H1 (cell line): ENCODE results near the gene SUCLG2. TPM values are rescaled to one million over a fixed set of nuclear protein-coding genes. Genes with fewer than 3 reads are reported as not detected.
A peak's percentile ranks its signal among the peaks of the same experiment; 100 is the strongest.

Source experiments
- CTCF ChIA-PET: fragments of 300-600 bp; sonication (Branson Sonifier 250); formaldehyde crosslinking; loops from one replicate; lab custom pipeline; 2021; ENCODE audit not compliant: partially characterized antibody; lab: Charles Lee
- POLR2A ChIA-PET: fragments of 300-600 bp; sonication (Branson Sonifier 250); formaldehyde crosslinking; loops from one replicate; lab custom pipeline; 2021; ENCODE audit warnings: inconsistent platforms; ENCODE audit not compliant: partially characterized antibody; lab: Charles Lee
- DNase-seq, 2 experiments: peaks; one replicate each; pipeline versions ENCODE4 v3.0.0 to v3.0.0-alpha.2; 2010 to 2022; ENCODE audit warnings: low spot score in 2 of 2, low read depth in 1 of 2, mixed read lengths in 1 of 2
- FAIRE-seq: peaks from 2 replicates; lab custom pipeline; 2011; peaks lifted over from hg19 to GRCh38; lab: Jason Lieb, UNC
- H2AFZ ChIP-seq: 2 replicates; pipeline ENCODE4 v1.8.1; 2012; ENCODE audit warnings: low read length, inconsistent platforms
- H2AK5ac ChIP-seq: 2 replicates; pipeline ENCODE4 v1.6.1; 2013; ENCODE audit warnings: low read depth, low read length
- H2BK120ac ChIP-seq: replicated peaks from 2 replicates; pipeline ENCODE3; 2013; ENCODE audit warnings: low read depth, low read length, inconsistent platforms
- H2BK12ac ChIP-seq: 2 replicates; pipeline ENCODE4 v1.6.1; 2013; ENCODE audit warnings: low read depth, low read length
- H2BK15ac ChIP-seq: 2 replicates; pipeline ENCODE4 v1.6.1; 2013; ENCODE audit warnings: low read length
- H2BK20ac ChIP-seq: 2 replicates; pipeline ENCODE4 v1.6.1; 2013; ENCODE audit warnings: low read length
- H2BK5ac ChIP-seq: 2 replicates; pipeline ENCODE4 v1.6.1; 2013; ENCODE audit warnings: low read depth, low read length
- H3K14ac ChIP-seq: 2 replicates; pipeline ENCODE4 v1.6.1; 2013; ENCODE audit warnings: inconsistent platforms; ENCODE audit not compliant: insufficient read length
- H3K18ac ChIP-seq: 2 replicates; pipeline ENCODE4 v1.6.1; 2013; ENCODE audit warnings: low read length; ENCODE audit errors: extremely low read depth
- H3K23ac ChIP-seq: 2 replicates; pipeline ENCODE4 v1.6.1; 2013; ENCODE audit warnings: inconsistent platforms; ENCODE audit not compliant: insufficient read length
- H3K23me2 ChIP-seq: 2 replicates; pipeline ENCODE4 v1.6.1; 2013; ENCODE audit warnings: low read depth, low read length
- H3K27ac ChIP-seq: 2 replicates; pipeline ENCODE4 v1.6.1; 2011; ENCODE audit warnings: low read depth, low read length, inconsistent platforms
- H3K27me3 ChIP-seq, 4 experiments: replicated peaks in 1 of 4; 1 replicate in 1 of 4; 2 replicates in 3 of 4; pipeline versions ENCODE4 v1.6.1 to v1.8.1; 2011 to 2013; ENCODE audit warnings: low read length in 3 of 4, mild to moderate bottlenecking in 3 of 4, inconsistent platforms in 2 of 4, mixed read lengths in 2 of 4, moderate library complexity in 1 of 4; ENCODE audit not compliant: control insufficient read depth in 3 of 4, insufficient read depth in 3 of 4; ENCODE audit errors: extremely low read depth in 1 of 4
- H3K36me3 ChIP-seq, 4 experiments: 2 replicates each; pipeline versions ENCODE4 v1.6.1 to v1.8.1; 2011 to 2013; ENCODE audit warnings: mild to moderate bottlenecking in 4 of 4, low read length in 3 of 4, moderate library complexity in 2 of 4, control low read depth in 1 of 4, inconsistent platforms in 1 of 4; ENCODE audit not compliant: insufficient read depth in 4 of 4, control insufficient read depth in 2 of 4
- H3K4ac ChIP-seq: replicated peaks from 2 replicates; pipeline ENCODE3; 2013; ENCODE audit warnings: low read length, low read depth, mixed read lengths, inconsistent platforms; ENCODE audit not compliant: insufficient read length
- H3K4me1 ChIP-seq, 4 experiments: replicated peaks in 1 of 4; 1 replicate in 1 of 4; 2 replicates in 3 of 4; pipeline versions ENCODE4 v1.6.1 to v1.8.1; 2011 to 2013; ENCODE audit warnings: low read length in 3 of 4, inconsistent platforms in 2 of 4, mixed read lengths in 1 of 4; ENCODE audit not compliant: insufficient read depth in 4 of 4, control insufficient read depth in 3 of 4
- H3K4me2 ChIP-seq, 2 experiments: 2 replicates each; pipeline versions ENCODE4 v1.6.1 to v1.8.1; 2011 to 2013; ENCODE audit warnings: low read depth in 2 of 2, low read length in 2 of 2, control low read depth in 1 of 2, inconsistent platforms in 1 of 2, mild to moderate bottlenecking in 1 of 2; ENCODE audit not compliant: insufficient read depth in 1 of 2
- H3K4me3 ChIP-seq, 4 experiments: fragments of 200-600, 300-600 bp in 1 of 4; sonication (generic), shearing (Covaris generic), sonication (Bioruptor Twin) in 1 of 4; 2 replicates each; pipeline versions ENCODE4 v1.5.1 to v1.8.1; 2011 to 2016; ENCODE audit warnings: low read length in 4 of 4, low read depth in 3 of 4, control low read depth in 2 of 4, inconsistent platforms in 2 of 4, mild to moderate bottlenecking in 2 of 4, mixed read lengths in 1 of 4, moderate library complexity in 1 of 4; ENCODE audit not compliant: insufficient read depth in 2 of 4; ENCODE audit errors: extremely low read depth in 1 of 4
- H3K56ac ChIP-seq: replicated peaks from 2 replicates; pipeline ENCODE3; 2013; ENCODE audit warnings: low read depth, mild to moderate bottlenecking, mixed read lengths, low read length, inconsistent platforms; ENCODE audit not compliant: insufficient read length
- H3K79me1 ChIP-seq: 2 replicates; pipeline ENCODE4 v1.6.1; 2013; ENCODE audit warnings: low read depth, low read length, control low read depth
- H3K79me2 ChIP-seq, 2 experiments: 2 replicates each; pipeline versions ENCODE4 v1.6.1 to v1.8.1; 2012 to 2013; ENCODE audit warnings: low read length in 2 of 2, mild to moderate bottlenecking in 2 of 2, inconsistent platforms in 1 of 2; ENCODE audit not compliant: insufficient read depth in 2 of 2, control insufficient read depth in 1 of 2
- H3K9ac ChIP-seq, 4 experiments: replicated peaks in 1 of 4; 1 replicate in 1 of 4; 2 replicates in 3 of 4; pipeline versions ENCODE4 v1.6.1 to v1.8.1; 2011 to 2013; ENCODE audit warnings: low read depth in 3 of 4, low read length in 3 of 4, control low read depth in 2 of 4, mild to moderate bottlenecking in 2 of 4, moderate library complexity in 2 of 4, inconsistent platforms in 1 of 4; ENCODE audit errors: extremely low read depth in 1 of 4
- H3K9me3 ChIP-seq, 2 experiments: 2 replicates each; pipeline versions ENCODE4 v1.6.1 to v1.8.1; 2012 to 2013; ENCODE audit warnings: mild to moderate bottlenecking in 2 of 2, moderate library complexity in 2 of 2, control low read depth in 1 of 2, inconsistent platforms in 1 of 2, low read depth in 1 of 2, low read length in 1 of 2, mixed read lengths in 1 of 2; ENCODE audit not compliant: insufficient read depth in 2 of 2
- H4K20me1 ChIP-seq, 2 experiments: replicated peaks in 1 of 2; 2 replicates each; pipeline versions ENCODE3 to v1.8.1; 2011 to 2013; ENCODE audit warnings: inconsistent platforms in 2 of 2, low read length in 2 of 2, mild to moderate bottlenecking in 1 of 2; ENCODE audit not compliant: insufficient read depth in 2 of 2, control insufficient read depth in 1 of 2
- H4K5ac ChIP-seq: 2 replicates; pipeline ENCODE4 v1.6.1; 2013; ENCODE audit warnings: low read length, low read depth, mixed read lengths, inconsistent platforms; ENCODE audit not compliant: insufficient read length
- H4K8ac ChIP-seq: 2 replicates; pipeline ENCODE4 v1.8.0; 2013; ENCODE audit warnings: mild to moderate bottlenecking, moderate library complexity, low read length, inconsistent platforms; ENCODE audit not compliant: insufficient read depth; ENCODE audit errors: extremely low read depth
- H4K91ac ChIP-seq: replicated peaks from 2 replicates; pipeline ENCODE3; 2013; ENCODE audit warnings: low read length, mixed read lengths, inconsistent platforms; ENCODE audit not compliant: insufficient read length
- CTBP2 ChIP-seq: IDR thresholded peaks from 2 replicates; pipeline ENCODE4 v1.7.0; 2011; ENCODE audit warnings: borderline replicate concordance, mild to moderate bottlenecking, moderate library complexity, mixed read lengths, low read length; ENCODE audit not compliant: insufficient read depth, insufficient read length
- TEAD4 ChIP-seq: IDR thresholded peaks from 2 replicates; pipeline ENCODE4 v1.6.1; 2012; ENCODE audit warnings: low read depth, low read length, inconsistent platforms, mixed read lengths
- ZNF274 ChIP-seq: IDR thresholded peaks from 2 replicates; pipeline ENCODE4 v1.7.0; 2012; ENCODE audit warnings: low read length, borderline replicate concordance; ENCODE audit errors: extremely low read depth
- WGBS, 2 experiments: shearing (Covaris generic) in 1 of 2; methylation state at CpG; one replicate each; pipeline versions ENCODE4 v1.1.6 to v1.1.7; 2013 to 2015; ENCODE audit warnings: low lambda C conversion rate in 2 of 2, mixed read lengths in 2 of 2, inconsistent platforms in 1 of 2, low coverage in 1 of 2, missing lambda C conversion rate in 1 of 2; ENCODE audit not compliant: insufficient replicate concordance in 2 of 2, insufficient coverage in 1 of 2, insufficient read length in 1 of 2; ENCODE audit errors: extremely low coverage in 1 of 2, missing lambda C conversion rate in 1 of 2; 5-methylcytosine and 5-hydroxymethylcytosine counted together
- polyA plus RNA-seq, 7 experiments: library from polyadenylated mRNA; depleted of rRNA in 3 of 7; stranded (reverse) in 5 of 7; unstranded in 2 of 7; fragments of >200 nt in 5 of 7; fragments of 200-250 nt in 2 of 7; gene quantifications; 1 replicate in 5 of 7; 2 replicates in 1 of 7; 4 replicates in 1 of 7; pipeline versions ENCODE4 v1.2.1 to v1.2.3, GENCODE V29; 2011 to 2013; ENCODE audit warnings: missing spikeins in 2 of 7, mixed read lengths in 2 of 7
- total RNA-seq: library from RNA; stranded (reverse); fragmentation: NEBNext Ultra II Directional; extraction: Animal tissue kit (Norgen Biotek cat#: 25700); gene quantifications from 2 replicates; pipeline ENCODE4 v1.2.1, GENCODE V29; 2021
- TF ChIP-seq, protein P1 (sequence below): IDR thresholded peaks from 2 replicates; pipeline ENCODE4 v1.6.1; 2012; ENCODE audit warnings: inconsistent platforms

SUCLG2 gene
- total and polyA plus RNA-seq, 2 of the 8 experiments (the other 6 are each of a cell fraction or from before 2014, with no cell fraction given) = 12.9 to 46.2 TPM

DNA sequence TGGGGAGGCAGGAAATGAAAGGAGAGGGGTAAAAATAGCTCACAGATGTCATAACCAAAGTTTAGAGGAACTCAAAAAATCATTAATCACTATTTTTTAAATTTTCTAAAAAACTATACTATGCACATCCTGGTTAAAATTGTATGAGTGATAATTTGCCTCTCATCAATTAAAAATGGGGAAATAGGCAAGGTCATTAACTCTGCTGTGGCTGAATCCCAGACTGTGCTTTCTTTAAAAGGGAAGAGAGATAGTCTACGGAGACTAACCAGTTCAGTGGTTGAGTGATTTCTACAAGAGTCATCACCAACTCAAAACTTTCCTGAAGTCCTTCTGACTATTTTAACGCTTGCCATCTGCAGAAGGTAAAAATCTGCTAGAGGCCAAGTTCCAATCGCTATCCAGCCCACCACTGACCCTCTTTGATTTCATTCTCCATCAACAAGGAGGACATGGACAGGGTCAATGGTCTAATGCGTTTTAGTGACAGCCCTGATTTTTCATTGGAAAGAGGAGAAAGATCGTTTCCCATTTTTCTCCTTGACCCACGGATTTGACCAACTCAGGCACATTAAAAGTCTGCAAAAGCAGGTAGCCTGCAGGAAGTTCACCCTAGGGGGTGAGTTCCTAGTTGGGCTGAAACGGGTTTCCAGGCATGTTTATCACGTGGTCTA, 850 bp downstream of the SUCLG2 start:
- Histone ChIP-seq H2AK5ac (no peak overlapping the region), H3K9me3 (no peaks in the 10 kb centered on the region), H3K36me3 (no peaks in the 10 kb centered on the region), H4K20me1 (no peaks in the 10 kb centered on the region), H3K56ac (no peak overlapping the region), H2BK15ac (no peak overlapping the region), H3K4me1 (peaks cover 3 to 14% (median 7%) of the 10 kb centered on the region in 4 experiments), H3K18ac (peak overlapping the region; percentile 71; the same call in 1 of the 2 replicates), H3K23ac (no peak overlapping the region), H2BK120ac (no peak overlapping the region), H3K79me1 (peaks cover 7% of the 10 kb centered on the region), H4K8ac (no peak overlapping the region), H3K14ac (no peak overlapping the region), H2BK12ac (no peak overlapping the region), H2AFZ (peak overlapping the region; percentile 42; the same call in 1 of the 2 replicates), H4K91ac (no peak overlapping the region), H3K23me2 (peaks cover 6% of the 10 kb centered on the region), H3K4me2 (peak overlapping the region; percentile 75 to 95), H2BK5ac (peak overlapping the region; percentile 60; the same call in 1 of the 2 replicates), H3K79me2 (peaks cover 0 to 13% of the 10 kb centered on the region in 2 experiments; a peak in 2 of 4 replicates), H3K27me3 (no peaks in the 10 kb centered on the region), H3K9ac (peak overlapping the region in 3 of 4 experiments; percentile 15 to 89 (median 86); a peak in 6 of 7 replicates), H4K5ac (no peak overlapping the region), H3K4me3 (peak overlapping the region; percentile 50 to 74 (median 64)), H2BK20ac (no peak overlapping the region), H3K4ac (no peak overlapping the region), H3K27ac (peak overlapping the region; percentile 84)
- 40% methylated on average over 8 of the region's 8 CpGs; no CpG with 5 or more reads in 1 of the 2 experiments for WGBS, 2 experiments
- TF ChIP-seq TEAD4 (no peak), ZNF274 (no peak), CTBP2 (no peak)
- TF ChIP-seq, protein P1, sequence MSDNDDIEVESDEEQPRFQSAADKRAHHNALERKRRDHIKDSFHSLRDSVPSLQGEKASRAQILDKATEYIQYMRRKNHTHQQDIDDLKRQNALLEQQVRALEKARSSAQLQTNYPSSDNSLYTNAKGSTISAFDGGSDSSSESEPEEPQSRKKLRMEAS = 0 out of 2 replicates have a peak, but pooled peaks have one; percentile 71
- CTCF ChIA-PET = interaction anchor here (1.1 to 1.6 kb wide), 4 partner anchors 9 to 544 kb away, joined by 3 to 5 read pairs (median 4); no protein-coding TSS in a partner anchor
- no peak for FAIRE-seq
- POLR2A ChIA-PET = interaction anchor here (0.6 to 2.8 kb wide), 9 partner anchors 11 to 665 kb away, joined by 3 to 10 read pairs (median 3); no protein-coding TSS in a partner anchor
- DNase-seq = no peak
